Fibroblast of lung (primary cell): Measurements from ENCODE around the gene CTXN2.

Experiments used
- EZH2 ChIP-seq: IDR thresholded peaks from 2 replicates; pipeline ENCODE4 v1.5.1; 2012; ENCODE audit warnings: low read length, control low read depth, mild to moderate bottlenecking; ENCODE audit errors: missing control alignments
- TF ChIP-seq, protein P1 (sequence below), 2 donors: IDR thresholded peaks in 1 of 2; conservative IDR thresholded peaks in 1 of 2; 1 replicate in 1 of 2; 2 replicates in 1 of 2; pipeline ENCODE4 v1.5.1; 2011 to 2012; ENCODE audit warnings: low read length in 2 of 2, control low read depth in 1 of 2, inconsistent platforms in 1 of 2, low read depth in 1 of 2, mild to moderate bottlenecking in 1 of 2

DNA sequence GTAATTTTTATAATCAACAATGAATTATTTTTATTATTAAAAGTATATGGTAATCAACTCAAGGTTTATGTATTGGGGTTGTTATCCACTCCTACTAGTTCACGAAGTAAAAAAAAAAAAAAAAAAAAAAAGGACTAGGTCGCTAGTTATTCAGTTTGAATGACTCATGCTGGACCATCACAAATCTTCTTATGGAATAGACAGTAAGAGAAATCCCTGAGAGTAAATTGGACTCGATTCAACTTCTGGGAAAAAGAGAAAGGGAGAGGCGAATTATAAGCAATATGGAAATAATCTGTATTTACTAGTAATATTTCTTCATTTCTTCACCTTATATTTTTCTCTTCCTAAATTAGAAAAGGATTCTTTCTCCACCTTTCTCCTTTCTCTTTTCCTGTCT, 15.4 kb upstream of the CTXN2 start:
- TF ChIP-seq, protein P1, sequence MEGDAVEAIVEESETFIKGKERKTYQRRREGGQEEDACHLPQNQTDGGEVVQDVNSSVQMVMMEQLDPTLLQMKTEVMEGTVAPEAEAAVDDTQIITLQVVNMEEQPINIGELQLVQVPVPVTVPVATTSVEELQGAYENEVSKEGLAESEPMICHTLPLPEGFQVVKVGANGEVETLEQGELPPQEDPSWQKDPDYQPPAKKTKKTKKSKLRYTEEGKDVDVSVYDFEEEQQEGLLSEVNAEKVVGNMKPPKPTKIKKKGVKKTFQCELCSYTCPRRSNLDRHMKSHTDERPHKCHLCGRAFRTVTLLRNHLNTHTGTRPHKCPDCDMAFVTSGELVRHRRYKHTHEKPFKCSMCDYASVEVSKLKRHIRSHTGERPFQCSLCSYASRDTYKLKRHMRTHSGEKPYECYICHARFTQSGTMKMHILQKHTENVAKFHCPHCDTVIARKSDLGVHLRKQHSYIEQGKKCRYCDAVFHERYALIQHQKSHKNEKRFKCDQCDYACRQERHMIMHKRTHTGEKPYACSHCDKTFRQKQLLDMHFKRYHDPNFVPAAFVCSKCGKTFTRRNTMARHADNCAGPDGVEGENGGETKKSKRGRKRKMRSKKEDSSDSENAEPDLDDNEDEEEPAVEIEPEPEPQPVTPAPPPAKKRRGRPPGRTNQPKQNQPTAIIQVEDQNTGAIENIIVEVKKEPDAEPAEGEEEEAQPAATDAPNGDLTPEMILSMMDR (conservative IDR thresholded peaks at IDR 0.05 in 1 of 2, IDR thresholded peaks at IDR 0.05 in 1 of 2; ENCODE audit: low read depth in 1 of 2, low read length in 2 of 2) = no peak
- no peak for TF ChIP-seq EZH2
